GM04503 (cell line): ENCODE measurements around the gene STARD13.
A peak's percentile ranks its signal among the peaks of the same experiment; 100 is the strongest.

Experiments
- DNase-seq: peaks from one replicate; pipeline ENCODE4 v3.0.0-alpha.2; 2012; ENCODE audit warnings: low read depth

STARD13 gene

GRCh38 chr13:33228648-33229445 lies 56.7 kb downstream of the STARD13 start:
- DNase-seq = no peak

DNA sequence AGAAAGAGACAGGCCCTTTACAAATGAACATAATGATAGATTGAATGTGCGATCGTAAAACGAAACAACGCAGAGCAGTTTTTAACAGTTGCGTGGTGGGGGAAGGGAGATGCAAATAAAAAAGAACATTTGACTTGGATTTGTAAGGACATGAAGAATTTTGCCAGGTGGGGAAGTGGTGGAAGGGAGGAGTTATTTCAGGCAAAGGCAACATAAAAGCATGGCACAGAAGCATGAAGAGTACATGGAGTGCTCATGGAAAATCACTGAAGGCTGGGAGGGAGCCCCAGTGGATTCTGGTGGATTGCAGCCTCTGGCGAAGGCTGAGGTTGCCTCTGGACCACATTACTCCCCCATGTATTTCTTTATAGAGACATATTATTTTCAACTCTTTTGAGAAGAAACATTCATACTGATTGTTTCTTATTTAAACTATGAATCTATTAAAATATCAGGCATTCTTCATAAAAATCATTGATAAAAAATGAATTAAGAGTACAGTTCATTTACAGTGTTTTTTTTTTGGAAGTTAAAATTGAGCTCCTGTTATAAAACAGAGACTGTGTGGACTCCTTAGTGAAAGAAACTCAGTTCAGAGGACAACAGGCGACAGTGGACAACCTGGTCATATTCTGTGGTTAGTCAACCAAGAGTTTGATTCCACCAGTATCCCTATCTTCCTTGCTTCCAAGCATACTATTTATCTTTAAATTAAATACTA lies 57.5 kb downstream of the STARD13 start:
- no peak for DNase-seq

GRCh38 chr13:33224686-33225085 lies 60.9 kb downstream of the STARD13 start:
- no peak for DNase-seq

- DNase-seq = no peak
These were observed 61.4 kb downstream of the STARD13 start for GRCh38 chr13:33224191-33224590.

GRCh38 chr13:33219926-33220325 lies 65.6 kb downstream of the STARD13 start:
- no peak for DNase-seq

DNA sequence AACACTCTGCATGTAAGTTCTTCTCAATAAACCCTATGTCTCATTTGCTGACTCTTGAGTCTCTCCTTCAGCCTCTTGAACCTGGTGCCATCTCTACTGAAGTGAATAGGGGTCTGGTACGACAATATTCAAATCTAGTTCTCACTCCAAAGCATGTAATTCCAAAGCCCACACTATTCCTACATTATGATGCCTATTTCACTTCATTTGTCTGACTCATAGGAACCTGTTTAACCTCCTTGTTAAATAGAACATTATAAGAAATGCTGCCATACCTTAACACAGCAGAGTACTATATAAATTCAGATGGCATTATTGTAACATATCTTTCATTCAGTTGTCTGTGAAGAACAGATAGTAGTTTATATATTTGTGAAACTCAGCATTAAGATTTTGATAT lies 67.1 kb downstream of the STARD13 start:
- no peak for DNase-seq

GRCh38 chr13:33218020-33218419 lies 67.5 kb downstream of the STARD13 start:
- DNase-seq = peak; percentile 48

GRCh38 chr13:33217256-33217655 lies 68.3 kb downstream of the STARD13 start:
- DNase-seq = no peak

DNA sequence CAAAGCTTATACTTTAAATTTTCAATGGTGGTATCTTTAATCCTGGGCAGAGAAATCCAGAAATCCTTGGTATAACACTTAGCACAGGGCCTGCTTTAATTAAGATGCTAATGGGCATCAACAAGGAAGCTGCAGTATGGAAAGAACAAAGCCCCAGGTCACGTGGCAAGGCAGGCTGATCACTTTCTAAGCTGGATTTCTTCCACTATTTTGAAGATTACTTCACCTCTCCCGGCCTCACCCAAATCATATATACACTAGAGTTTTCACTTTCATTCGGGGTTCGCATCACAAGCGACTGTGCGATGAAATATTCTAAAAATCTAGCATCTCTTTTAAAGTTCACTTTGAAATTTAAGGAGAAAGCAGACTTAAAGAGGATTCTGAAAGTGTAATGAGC lies 71.8 kb downstream of the STARD13 start:
- DNase-seq = no peak

DNA sequence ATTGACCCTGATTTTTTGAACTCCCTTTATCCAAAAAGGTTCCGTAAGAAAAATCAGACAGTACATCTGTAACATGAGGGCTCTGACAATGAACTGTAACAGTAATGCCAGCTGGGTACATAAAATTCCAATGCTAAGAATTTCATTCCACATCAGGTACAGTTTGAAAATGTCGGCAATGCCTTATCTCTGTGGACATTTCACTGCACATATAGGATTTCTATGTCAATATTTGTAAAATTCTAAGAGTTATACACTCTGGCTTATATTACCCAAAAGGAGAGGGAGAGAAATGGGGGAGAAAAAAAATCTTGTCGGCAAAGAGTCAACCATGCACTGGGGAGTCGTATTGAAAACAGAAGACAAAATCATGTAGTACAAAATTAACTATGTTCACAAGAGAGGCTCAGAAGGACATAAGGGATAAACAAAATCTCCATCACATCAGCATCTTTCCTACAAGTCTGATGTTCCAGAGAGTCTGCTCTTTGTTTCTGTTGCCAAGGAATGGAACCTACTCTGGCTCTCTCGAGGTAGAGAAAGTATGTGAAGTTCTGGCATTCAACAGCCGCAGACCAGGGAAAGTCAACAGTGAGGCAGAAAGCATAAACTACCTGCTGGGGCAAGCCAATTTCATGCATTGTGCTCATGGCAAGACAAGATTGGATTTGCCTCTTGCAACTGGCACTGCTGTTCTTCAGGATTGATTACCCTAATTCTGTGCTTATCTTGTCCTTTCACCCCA lies 72.4 kb downstream of the STARD13 start:
- DNase-seq = no peak

- no peak for DNase-seq
These were observed 73.2 kb downstream of the STARD13 start for GRCh38 chr13:33212396-33212795.

DNA sequence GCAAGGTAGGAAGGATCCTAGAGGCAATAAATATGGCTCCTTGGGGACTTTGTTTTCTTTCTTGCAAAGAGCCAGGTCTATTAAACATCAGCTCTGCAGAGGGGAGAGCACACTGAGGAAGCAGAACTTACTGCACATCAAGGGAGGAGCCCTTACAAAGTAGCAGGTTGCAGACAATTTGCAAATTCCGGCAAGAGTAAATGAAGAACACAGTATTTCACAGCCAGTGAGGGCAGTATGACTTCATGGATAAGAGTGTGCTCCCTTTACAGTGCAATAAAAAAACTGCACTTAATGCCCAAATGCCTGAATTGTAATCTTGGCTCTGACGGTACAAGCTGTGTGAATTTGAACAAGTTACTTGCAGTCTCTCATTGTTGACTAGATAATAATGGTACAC lies 75.5 kb downstream of the STARD13 start:
- DNase-seq = no peak

- no peak for DNase-seq
These were observed 77.0 kb downstream of the STARD13 start for GRCh38 chr13:33208290-33209220.

- peak; percentile 83 for DNase-seq
These were observed 78.0 kb downstream of the STARD13 start for GRCh38 chr13:33207615-33207961.

- DNase-seq = no peak
These were observed 78.5 kb downstream of the STARD13 start for GRCh38 chr13:33206945-33207614.

GRCh38 chr13:33206425-33206824 lies 79.1 kb downstream of the STARD13 start:
- DNase-seq = no peak

GRCh38 chr13:33205804-33206221 lies 79.7 kb downstream of the STARD13 start:
- no peak for DNase-seq

DNA sequence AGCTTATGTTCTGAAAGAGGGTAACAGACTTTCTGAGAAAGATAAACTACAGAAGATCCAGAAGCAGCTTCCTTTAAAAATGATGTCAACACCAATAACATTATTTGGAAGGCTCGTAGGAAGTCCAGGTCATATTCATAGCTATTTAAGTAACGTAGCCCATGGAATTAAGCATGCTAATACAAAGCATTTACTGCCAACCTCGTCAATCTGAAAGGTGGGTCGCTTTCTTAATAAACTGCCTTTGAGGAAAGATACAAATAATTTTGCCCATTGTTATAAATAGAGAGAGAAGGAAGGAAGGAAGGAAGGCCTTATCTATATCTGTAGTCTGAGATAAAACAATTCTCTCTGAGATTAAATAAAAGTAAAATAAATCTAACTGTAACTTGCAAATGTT lies 80.3 kb downstream of the STARD13 start:
- no peak for DNase-seq

GRCh38 chr13:33204130-33204927 lies 81.2 kb downstream of the STARD13 start:
- DNase-seq = peak; percentile 90

DNA sequence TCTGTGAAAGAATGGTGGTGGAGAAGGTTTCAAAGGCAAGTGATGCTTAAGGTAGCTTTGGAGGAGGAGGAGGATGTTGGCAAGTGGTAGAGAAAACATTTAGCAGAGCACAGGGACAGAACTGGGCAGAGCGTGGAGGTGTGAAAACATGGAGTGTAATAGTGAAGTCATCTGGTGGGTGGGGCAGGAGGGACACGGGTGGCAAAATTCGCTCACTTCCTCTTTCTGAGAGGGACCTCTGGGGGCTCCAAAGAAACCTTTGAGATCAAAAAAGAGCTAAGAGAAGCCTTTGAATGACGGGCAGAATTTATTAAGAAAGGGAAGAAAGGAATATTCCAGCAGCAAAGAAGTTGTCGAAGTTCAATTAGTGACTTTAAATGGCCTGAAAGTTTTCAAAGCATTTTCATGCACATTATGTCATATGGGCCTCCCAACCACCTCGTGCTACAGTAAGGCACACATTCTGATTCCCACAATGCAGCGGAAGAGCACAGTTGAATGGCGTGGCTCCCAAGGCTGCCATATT lies 82.8 kb downstream of the STARD13 start:
- no peak for DNase-seq
